Measurements from ENCODE around the gene GUCY2D.
"Not testable (repeated sequence)": the region's sequence is repeated elsewhere in the genome, so short reads cannot be mapped to it uniquely, and the experiment has no call there.

Gene GUCY2D

DNA sequence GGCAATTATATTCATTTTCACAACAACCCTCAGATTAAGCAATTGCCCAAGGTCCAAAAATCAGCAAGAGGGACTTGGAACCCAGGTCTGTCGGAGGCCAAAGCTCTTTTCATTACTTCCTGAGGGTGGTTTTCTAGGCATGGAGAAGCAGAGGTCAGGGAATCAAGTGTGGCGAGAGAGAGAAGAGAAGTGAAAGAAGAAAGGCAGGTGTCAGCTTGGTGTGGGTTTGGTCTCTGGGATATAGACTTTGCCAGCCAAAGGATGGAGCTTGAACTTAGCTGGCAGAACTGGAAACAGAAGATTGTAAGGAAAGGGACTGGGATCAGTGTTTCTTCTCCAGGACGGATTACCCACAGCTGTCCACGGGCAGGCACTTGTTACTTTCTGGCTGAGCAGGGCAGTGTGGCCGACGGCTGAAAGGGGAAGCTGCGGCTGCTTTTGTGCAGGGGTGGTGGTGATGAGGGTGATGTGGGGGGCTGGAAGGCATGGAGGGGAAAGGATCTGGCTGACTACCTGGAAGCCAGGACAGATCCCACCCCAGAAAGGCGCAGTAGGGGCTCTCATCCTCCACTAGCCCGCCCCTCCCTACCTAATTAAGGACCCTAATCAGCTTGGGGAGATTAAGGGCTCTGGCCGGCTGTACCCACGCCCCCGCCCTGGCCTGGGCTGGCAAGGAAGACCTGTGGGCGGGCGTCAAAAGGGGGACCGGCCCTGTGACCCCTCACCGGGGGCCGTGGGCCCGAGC lies at the start of gene GUCY2D:
Gene GUCY2D, plus strand, starts transcription at position 640 of the 745 bp plus-strand sequence. CDS start 433 bp downstream, outside the sequence.
- DNase-seq (ENCODE audit: low read depth in 2 of 2): no peak

DNA sequence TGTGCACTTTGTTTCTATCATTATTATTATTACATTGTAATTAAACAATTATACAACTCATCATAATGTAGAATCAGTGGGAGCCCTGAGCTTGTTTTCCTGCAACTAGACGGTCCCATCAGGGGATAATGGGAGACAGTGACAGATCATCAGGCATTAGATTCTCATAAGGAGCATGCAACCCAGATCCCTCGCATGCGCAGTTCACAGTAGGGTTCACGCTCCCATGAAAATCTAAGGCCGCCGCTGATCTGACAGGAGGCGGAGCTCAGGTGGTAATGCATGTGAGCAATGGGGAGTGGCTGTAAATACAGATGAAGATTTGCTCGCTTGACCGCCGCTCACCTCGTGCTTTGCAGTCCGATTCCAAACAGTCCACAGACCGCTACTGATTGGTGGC lies 49.1 kb upstream of the GUCY2D start:
- not testable (repeated sequence) for DNase-seq (ENCODE audit: low read depth in 2 of 2)

DNA sequence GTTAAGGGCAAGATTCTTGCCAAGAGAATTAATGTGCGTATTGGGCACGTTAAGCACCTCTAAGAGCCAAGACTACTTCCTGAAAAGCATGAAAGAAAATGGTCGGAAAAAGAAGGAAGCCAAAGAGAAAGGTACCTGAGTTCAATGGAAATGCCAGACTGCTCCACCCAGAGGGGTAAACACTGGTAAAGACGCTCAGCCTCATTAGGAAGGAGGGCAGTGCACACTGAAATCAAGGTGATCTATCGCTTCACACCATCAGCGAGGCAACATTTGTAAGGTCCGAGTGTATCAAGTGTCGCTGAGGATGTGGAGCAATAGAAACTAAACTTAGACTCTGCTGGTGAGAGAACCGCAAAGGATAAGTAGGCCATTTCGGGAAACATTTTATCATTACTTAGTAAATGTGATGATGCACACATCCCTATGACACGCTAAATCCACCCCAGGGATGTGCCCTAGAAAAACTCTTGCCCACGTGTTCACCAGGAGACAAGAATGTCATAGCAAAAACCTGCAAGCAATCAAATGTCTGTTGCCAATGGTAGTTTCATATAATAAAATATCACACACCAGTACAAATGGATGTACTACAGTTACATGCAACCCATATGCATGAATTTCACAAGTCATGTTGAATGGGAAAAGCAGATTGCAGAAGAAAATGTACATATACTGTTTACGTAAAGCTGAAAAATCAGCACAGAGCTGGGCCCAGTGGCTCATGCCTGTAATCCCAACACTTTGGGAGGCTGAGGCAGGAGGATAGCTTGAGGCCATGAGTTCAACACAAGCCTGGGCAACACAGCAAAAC lies 46.8 kb upstream of the GUCY2D start:
- DNase-seq (ENCODE audit: low read depth in 2 of 2): no peak

DNA sequence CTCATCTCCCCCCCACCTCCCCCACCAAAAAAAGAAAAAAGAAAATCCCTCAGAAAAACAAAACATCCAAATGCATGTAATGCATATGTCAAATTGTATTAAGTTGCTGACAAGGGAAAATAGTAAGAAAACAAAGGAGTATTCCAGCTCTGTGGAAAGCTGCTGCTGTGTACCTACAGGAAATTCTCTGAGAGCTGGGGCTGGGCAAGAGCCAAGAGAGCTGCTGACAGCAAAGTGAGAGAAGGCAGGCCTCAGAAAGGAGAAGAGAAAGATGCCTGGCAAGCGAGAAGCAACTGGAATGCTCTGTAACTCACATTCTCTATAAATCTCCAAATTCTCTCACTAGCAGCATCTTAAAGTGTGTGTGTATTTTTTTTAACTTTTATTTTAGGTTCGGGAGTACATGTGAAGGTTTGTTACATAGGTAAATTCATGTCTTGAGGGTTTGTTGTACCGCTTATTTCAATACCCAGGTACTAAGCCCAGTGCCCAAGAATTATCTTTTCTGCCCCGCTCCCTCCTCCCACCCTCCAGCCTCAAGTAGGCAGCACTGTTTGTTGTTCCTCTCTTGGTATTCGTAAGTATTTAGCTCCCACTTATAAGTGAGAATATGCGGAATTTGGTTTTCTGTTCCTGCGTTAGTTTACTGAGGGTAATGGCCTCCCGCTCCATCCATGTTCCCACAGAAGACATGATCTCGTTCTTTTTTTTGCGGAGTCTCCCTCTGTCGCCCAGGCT lies 46.0 kb upstream of the GUCY2D start:
- peak; percentile 25 to 33 for DNase-seq (ENCODE audit: low read depth in 2 of 2)

DNA sequence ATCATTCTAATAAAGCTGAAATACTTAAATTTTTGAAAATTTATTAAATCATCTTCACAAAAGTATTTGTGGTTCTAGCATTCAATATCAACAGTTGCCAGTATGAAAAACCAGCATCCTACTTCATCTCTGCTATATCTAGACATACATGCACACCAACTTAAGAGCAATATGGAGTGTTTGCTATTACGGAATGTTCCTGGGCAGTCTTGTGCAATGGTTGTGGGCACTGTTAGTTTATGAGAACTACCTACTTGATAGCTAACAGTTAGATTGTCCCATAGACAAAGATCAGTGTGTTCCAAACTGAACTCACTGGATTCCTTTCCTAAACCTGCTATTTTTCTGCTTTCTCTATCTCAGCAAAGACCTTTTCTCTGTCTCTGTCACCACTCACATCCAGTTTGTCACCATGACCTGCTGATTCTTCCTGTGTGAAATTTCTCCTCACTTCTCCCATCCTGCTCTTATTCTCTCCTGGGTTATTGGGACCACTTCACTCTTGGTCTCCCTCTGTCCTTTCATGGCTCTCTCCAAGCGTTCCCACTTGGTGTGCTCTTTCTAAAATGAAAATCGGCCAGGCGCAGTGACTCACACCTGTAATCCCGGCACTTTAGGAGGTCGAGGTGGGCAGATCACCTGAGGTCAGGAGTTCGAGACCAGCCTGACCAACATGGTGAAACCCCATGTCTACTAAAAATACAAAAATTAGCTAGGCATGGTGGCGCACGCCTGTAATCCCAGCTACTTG lies 42.7 kb upstream of the GUCY2D start:
- DNase-seq (ENCODE audit: low read depth in 2 of 2): no peak

DNA sequence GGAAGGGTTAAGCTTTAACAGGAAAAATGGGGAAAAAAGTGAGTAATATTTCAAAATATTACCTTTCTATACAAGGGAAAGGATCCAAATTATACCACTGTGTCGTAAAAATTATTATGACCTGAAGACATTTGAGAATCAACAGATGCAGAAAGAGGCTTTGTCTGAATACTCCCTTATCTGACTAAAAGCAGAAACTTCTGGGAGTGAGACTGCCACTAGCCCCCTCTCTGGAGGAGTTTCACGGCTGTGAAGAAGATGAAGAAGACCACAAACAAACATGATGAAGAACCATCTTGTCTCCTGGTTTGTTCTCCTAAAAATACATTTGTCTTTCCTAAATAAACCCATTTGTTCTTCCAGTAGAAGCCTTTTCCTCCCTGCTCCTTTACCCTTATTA lies 41.0 kb upstream of the GUCY2D start:
- no peak for DNase-seq (ENCODE audit: low read depth in 2 of 2)

DNA sequence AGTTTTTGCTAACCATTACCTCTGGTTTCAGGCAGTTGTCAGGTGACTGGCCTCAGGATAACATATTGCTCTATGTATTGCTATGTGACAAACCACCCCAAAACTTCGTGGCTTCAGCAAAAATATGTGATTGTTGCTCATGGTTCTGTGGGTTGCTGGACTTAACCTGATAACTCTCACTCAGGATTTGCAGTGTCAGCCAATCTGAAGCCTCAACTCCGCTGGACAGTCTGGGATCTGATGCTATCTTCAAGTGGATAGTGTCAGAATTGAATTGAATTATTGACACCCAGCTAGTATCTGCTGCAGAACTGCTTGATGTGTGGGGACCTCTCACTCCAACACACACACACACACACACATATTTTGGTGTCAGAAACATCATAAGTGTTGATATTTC lies 34.7 kb upstream of the GUCY2D start:
- no peak for DNase-seq (ENCODE audit: low read depth in 2 of 2)

DNA sequence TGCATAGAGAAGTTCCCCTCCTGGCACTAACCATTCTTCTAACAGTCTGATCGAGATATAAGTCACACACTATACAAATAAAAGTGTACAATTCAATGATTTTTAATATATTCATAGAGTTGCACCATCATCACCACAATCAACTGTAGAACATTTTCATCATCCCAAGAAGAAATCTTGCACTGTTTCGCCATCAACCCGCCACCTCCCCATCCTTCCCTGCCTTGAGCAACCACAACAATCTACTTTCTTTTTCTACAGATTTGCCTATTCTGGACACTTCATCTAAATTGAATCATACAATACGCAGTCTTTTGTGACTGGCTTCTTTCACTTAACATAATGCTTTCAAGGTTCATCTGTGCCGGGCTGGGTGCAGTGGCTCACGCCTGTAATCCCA lies 33.0 kb upstream of the GUCY2D start:
- DNase-seq (ENCODE audit: low read depth in 2 of 2): no peak

DNA sequence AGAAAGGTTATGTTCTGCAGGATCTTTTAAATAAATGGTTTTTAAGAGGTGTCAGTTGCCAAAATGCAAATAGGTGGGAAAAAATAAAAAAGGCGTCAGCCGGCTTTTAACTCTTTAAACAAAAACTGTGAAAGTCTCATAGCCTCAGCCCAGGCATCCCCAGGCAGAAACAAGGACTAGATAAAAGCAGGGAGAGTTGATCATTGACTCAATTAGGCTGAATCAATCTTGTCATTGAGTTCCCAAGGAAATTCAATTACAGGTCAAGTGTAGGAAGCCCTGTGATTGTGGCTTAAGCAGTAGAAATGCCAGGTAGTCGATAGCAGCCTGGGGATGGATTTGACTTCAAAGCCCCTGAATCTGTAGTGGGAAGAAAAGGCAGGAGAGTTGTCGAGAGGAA lies 30.8 kb upstream of the GUCY2D start:
- no peak for DNase-seq (ENCODE audit: low read depth in 2 of 2)

DNA sequence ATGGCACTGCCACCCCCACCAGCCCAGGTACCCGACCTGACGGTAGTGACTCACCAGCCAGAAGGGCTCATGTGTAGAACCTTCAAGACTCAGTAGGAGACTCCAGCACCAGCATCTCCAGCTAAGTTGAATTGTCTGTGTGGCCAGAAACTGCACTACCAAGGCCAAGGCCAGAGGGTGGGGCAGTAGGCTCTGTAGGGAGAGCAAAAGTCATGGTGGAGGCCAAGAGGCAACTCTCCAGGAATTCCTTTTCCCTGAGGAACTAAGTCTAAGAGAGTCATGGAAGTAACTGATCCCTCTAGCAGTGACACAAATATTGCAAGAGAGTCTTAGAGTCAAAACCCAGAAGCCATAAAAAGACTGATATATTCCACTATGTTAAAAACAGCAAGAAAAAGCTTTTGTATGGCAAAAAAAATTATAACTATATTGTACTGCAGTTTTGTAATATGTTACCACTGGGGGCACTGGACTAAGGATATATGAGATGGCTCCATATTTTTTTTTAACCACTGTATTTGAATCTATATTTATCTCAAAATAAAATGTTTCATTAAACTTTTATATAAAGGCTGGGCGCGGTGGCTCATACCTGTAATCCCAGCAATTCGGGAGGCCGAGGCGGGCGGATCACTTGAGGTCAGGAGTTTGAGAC lies 30.2 kb upstream of the GUCY2D start:
- DNase-seq (ENCODE audit: low read depth in 2 of 2): no peak

DNA sequence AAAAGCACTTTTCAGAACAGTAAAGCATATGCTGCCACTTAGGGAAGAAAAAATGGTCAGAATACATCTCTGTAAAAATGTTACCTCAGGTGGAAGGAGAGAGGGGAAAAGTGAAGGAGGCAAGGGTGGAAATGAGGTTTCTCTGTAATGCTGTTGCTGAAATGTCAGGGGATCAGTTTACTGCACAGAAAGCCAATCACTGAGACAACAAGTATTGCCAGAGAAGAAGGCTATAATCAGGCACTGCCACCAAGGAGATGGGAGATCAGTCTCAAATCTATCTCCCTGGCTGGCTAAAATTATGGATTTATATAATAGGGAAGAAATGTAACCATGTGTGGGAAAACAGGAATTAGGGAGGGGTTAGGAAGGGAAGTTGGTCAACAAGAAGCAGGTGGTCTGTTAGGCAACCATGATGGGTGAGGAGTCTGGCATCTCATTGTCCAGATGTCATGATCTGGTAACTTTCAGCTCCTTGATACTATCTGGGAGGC lies 27.7 kb upstream of the GUCY2D start:
- DNase-seq (ENCODE audit: low read depth in 2 of 2): no peak

DNA sequence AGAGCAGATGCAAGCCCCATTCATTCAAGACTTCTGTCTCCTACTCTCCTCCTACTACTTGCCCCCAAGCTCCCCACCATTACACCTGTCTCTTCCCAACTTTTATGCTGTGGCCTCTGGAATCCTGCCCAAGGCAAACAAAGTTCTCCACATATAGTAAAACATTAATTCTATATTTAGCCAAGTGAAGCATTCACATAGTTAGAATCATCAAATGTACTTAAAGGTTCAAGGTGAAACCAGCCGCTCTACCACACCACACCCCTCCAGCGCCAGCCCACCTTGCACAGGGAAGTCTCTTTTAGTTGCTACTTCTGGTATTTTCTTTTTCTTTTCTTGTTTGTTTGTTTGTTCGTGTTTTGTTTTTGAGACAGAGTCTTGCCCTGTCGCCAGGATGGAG lies 25.4 kb upstream of the GUCY2D start:
- no peak for DNase-seq (ENCODE audit: low read depth in 2 of 2)

DNA sequence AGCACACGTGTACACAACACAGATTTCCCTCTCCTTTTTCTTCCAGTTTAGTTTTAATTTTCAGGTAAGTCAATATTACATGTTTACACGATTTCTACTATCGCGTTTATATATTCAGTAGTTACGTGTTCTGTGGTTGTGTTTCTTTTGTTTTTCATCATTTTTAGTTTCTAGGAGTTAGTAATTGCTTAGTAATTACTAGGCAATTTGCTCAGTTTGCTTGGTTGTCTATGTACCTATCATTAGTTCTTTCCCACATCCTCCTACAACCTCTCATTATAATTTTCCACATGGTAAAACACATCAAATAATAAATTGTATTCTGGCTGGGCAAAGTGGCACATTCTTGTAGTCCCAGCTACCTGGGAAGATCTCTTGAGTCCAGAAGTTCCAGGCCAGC lies 24.6 kb upstream of the GUCY2D start:
- DNase-seq (ENCODE audit: low read depth in 2 of 2): no peak

DNA sequence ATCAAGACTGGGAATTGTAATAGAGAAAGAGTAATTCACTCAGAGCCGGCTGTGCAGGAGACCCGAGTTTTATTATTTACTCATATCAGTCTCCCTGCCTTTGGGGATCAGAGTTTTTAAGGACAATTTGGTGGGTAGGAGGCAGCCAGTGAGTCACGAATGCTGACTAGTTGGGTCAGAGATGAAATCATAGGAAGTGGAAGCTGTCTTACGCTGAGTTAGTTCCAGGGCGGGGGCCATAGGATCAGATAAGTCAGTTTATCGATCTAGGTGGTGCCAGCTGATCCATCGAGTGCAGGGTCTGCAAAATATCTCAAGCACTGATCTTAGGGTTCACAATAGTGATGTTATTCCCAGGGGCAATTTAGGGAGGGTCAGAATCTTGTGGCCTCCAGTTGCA lies 20.2 kb upstream of the GUCY2D start:
- no peak for DNase-seq (ENCODE audit: low read depth in 2 of 2)

DNA sequence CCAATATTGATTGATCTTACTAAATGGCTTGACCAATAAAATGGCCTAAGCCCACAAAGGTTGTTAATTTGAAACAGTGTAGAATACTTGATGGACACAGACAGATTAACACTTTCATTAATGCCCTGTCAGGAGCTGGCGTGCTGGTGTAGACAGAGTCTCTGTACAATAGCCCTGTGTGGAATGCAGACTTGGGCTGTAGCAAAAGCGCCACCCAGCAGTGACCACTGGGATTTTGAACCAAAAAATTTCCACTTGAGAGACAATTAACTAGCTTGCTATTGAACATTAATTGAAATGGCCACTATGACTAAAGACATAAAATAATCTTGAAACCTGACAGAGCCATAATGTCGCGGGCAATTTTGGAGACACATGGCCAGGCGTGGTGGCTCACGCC lies 19.7 kb upstream of the GUCY2D start:
- no peak for DNase-seq (ENCODE audit: low read depth in 2 of 2)

DNA sequence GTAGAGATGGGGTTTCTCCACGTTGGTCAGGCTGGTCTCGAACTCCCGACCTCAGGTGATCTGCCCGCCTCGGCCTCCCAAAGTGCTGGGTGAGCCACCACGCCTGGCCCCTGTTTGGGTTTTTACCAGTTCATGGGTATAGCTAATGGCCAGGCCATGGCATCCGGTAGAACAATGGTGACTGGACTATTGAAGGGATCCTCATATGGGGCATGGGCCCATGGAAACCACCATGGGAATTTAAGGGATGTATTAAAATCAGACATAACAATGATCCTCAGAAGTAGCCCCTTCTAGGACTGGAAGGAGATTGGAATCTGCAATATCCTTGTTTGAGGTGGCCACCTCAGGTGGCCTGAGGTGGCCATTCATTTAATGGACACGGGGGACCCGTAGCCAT lies 17.5 kb upstream of the GUCY2D start:
- DNase-seq (ENCODE audit: low read depth in 2 of 2): no peak

DNA sequence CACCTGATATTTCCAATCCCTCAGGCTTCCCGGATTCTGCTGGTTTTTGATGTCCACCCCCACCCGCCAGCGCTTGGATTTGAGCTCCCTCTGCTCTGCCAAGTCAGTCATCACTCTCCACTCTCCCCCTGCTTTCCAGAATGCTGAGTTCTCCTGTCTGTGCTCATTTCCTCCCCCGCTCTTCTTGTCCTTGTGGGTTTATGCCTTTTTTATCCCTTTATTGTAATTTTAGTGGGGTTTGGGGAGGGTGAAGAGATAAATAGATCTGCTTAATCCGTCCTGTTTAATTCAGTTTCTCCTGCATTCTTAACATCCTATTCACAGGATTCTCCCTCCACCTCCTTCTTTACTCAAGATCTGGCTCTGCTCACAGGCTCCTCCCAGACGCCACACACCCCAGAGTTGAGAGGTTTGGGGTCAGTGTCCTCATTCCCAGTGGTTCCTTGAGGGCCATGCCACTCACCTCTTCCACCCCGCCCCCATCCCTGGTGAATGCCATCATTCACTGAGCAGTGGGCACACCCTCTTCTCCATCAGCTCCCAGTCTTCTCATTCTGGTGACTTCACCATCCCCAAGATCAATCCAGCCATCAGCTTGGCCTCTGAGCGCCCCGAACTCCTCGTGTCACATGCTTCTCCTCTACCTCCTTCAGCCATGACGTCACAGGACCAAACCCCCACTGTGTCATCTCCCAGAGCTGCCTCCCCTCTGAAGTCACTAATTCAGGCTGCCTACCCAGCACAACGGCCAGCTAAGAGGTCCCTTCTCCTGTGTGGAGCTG lies 15.1 kb upstream of the GUCY2D start:
- no peak for DNase-seq (ENCODE audit: low read depth in 2 of 2)

DNA sequence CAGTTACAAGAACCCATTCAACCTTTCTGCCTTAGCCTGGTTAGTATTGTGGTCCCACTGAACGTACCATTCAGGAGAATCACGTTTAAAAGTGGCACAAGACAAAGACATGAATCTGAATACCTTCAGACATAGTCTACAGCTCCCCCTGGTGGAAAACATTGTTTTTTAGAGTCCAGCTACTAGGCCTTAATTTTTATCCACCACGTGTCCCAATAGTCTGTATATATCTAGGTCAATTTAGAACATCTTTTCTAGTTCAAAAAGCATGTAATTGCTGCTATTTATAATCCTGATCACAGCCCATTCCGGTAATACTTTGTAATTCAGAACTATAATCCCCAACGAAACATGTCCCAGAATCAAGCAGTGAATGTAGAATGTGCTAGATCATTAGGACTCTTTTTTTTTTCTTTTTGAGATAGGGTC lies 13.7 kb upstream of the GUCY2D start:
- peak; percentile 65 to 70 for DNase-seq (ENCODE audit: low read depth in 2 of 2)

DNA sequence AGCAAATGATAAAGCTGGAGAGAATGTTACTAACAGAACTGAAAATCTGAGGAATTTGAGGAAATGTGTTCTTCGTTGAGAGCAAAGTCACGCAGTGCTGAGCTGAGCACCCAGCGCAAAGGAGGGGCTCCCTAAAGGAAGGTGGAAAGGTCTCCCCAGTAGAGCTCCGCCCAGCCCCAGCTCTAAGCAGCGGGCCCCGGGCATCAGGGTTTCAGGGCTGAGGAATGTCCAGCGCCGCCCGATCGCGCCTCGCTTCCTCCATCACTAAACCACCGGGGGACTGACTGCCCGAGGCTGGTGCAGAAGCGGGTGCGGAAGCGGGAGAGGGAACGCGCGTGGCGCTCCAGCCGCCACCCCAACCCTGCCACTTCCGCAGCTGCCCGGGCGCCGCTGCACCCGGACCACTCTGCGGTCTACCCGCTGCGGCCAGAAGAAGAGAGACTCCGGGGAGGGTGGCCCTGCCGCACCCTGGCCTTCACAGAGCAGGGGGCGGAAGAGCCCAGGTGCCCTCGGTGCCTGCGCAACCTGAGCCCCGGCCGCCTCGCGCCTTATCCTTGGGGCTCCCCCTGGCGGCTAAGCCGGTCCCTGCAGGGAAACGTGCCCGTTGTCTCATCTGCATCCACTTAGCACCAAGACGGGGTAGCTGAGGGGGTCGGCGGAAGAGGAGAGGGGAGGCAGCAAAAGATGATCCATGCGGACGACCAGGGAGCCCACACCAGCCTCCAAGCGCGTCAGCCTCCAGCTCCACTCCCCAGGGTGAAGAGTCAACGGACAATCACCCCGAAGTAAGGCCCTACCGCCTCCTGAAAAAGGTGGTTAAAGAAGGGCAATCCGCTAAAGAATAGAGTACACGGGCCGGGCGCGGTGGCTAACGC lies 12.4 kb upstream of the GUCY2D start:
- DNase-seq (ENCODE audit: low read depth in 2 of 2): no peak

Measured in fibroblast of skin of left biceps (primary cell).